GM18868 (cell line): ENCODE measurements around the gene RCVRN.
"Not testable (repeated sequence)": the region's sequence is repeated elsewhere in the genome, so short reads cannot be mapped to it uniquely, and the experiment has no call there.

Experiments used
- ATAC-seq: cut with Tn5 transposase; IDR thresholded peaks from one replicate; pipeline ENCODE4 v1.9.1; 2021; ENCODE audit warnings: mild to moderate bottlenecking, moderate library complexity; ENCODE audit not compliant: unreplicated experiment

RCVRN gene

GRCh38 chr17:9922012-9922848 is 17.2 kb upstream of the RCVRN start:
- no peak for ATAC-seq

- not testable (repeated sequence) for ATAC-seq
Observed at GRCh38 chr17:9921216-9921615, 16.1 kb upstream of the RCVRN start.

- no peak for ATAC-seq
Observed at GRCh38 chr17:9918804-9919352, 13.8 kb upstream of the RCVRN start.

- ATAC-seq = no peak
Observed at GRCh38 chr17:9918352-9918751, 13.3 kb upstream of the RCVRN start.

GRCh38 chr17:9917801-9918200 is 12.7 kb upstream of the RCVRN start:
- ATAC-seq = no peak

- ATAC-seq = no peak
Observed at GRCh38 chr17:9917131-9917530, 12.1 kb upstream of the RCVRN start.

DNA sequence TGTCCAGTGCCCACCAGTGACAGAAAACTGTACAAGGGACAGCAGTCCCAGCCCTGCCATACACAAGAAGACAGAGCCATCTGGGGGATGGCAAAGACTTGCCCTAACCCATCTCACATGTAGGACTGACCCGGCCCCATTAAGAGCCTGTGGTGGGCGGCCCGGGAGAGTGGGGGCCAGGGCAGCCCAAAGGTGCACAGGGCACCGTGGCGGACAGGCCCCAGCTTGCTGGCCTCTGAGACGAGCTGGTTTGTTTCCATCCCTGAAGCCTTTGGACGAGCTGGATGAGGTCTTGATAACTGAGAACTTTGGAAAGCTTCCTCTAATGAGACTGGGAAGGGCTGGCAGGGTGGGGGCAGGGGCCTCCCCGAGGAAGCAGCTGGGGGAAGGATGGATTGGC is 11.0 kb upstream of the RCVRN start:
- ATAC-seq = no peak

DNA sequence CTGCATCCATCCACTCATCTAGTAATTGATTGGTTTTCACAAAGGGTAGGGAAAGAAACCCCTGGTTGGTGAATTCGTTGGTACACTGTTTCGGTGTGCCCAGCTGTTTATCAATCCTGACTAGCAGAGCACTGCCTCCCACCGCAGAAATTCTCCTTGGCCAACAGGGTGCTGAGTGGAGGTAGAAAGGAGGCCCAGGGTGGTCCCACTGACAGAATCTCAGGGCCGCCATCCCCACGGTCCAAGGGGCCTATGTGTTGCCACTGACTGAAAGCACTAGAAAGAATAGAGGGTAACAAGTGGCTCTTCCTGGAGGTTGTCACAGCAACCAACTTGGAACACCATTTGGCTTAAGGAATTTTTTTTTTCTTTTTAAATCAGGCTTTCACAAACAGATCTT is 8.4 kb upstream of the RCVRN start:
- ATAC-seq = no peak

DNA sequence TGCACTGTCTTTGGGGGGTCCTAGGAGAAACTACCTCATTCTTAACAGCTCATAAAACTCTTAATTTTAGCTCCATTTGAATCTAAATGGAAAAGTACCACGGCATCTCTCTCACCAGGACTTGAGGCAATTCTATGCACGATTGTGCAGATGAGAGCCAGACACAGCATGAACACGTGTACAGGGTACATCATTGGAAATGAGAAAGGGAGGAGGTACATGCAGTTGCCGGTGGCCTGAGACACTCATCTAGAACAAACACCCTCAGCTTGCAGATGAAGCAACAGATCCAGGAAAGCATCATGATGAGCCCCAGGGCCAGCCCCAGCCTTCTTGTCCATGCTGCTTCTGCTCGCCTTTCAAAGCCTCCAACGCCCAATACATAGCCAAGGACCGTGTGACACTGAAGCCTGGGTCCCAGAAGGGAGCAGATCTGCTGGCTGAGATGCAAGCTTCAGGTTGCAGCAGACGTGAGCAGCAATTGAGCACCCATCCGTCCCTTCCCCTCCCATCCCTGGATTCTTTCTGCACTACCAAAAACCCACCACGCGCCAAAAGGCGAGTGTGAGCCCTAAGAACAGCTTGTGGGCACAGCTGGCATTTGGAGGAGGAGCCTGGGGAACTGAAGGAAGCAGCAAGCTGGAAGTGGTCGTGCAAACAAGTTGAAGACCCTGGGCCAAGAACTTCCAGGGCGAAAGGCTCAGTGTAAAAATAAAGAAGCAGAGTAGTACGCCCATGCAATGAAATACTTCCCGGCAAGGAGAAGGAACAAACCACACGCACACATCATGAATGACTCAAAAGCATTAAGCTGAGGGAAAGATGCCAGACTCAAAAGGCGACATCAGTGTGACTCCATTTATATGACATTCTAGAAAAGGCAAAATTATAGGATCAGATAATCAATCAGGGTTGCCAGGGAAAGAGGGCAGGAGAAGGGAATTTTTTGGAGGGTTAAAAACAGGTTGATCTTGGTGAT is 7.3 kb upstream of the RCVRN start:
- ATAC-seq = no peak

DNA sequence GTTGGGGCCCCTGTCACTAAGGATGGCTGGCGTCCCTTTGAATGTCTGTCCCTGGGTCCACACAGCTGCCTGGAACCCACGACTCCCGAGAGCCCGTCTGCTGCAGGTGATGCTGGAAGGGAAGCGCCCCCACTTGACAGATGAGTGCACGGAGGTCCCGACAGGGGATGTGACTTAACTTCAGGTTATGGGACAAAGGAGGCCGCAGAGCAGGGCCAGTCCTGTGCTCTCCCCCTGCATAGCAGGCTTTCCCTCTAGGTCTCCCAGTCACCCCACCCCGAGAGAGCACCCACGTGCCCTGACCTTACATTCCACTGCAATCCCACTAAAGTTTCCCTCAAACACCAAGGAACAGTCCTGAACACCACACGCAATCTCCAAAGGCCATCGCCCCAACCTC is 6.0 kb upstream of the RCVRN start:
- ATAC-seq = no peak

GRCh38 chr17:9908649-9909042 is 3.6 kb upstream of the RCVRN start:
- ATAC-seq = no peak

DNA sequence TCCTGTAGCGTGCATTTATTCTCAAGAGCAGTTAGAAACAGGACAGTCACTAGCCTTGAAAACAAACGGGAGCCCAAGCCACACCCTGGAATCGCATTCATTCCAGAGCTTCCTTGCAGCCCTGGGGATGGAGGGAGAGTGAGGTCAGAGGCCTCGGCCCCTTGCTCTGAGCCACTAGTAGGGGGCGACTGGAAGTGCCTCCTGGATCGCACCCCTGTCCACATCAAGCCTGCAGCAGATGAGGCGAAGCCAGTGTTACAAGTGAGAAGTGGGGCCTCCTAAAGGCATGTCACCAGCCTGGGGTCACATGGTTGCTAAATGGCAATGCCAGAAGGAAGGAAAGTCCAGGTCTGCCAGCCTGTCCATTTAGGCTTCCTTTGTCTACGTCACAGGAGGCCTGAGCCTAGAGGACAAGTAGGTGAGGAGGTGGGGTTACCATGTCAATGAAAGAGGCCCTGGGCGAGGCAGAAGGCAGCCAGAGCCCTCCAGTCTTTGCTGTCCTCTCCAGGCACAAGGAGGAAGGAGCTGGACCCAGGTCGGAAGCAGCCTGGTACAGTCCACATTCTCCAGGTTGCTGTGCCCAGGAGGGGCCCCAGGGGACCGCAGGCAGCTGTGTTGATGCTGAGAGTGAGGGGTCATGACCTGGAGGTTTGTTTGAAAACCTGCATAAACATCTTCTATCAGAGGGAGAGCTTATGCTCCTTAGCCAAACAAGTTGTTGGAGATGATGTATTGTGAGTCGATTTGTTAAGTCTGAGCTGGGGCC is 3.0 kb upstream of the RCVRN start:
- no peak for ATAC-seq

DNA sequence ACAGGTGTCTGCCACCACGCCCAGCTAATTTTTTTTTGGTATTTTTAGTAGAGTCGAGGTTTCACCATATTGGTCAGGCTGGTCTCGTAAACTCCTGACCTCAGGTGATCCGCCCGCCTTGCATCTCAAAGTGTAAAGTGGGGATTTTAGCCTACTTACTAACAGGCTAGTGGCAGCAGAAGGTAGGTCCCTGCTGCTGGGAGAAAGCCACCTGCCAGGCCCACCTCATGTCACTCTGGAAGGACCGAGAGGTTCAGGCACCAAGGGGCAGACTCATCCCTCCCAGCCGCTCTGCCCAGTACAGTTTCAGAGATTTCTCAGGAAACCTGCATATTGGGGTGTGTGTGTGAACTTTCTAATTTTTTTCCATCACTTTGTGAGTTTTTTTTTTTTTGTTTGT is 2.1 kb upstream of the RCVRN start:
- ATAC-seq = no peak

GRCh38 chr17:9906616-9907015 is 1.5 kb upstream of the RCVRN start:
- no peak for ATAC-seq

- peak; percentile 60 for ATAC-seq
Observed at GRCh38 chr17:9905902-9906301, 831 bp upstream of the RCVRN start.

GRCh38 chr17:9904277-9905077 is 594 bp downstream of the RCVRN start:
- no peak for ATAC-seq

DNA sequence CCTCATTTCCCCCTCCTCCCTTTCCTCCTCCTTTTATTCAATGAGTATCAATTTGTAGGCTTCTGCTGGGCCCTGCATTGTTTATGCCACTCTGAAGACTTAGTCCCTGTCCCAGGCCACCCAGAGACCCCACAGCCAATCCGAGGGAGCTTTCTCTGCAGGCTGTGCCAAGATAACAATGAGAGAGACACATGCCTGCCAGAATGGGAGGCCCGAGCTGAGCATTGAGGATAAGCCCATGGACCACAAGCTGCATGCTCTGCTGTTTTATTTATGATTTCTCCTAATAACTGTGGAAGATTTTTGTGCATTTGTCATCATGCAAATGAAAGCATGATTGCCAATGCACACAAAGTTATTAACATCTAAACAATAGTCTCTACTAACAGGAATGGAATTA is 3.0 kb downstream of the RCVRN start:
- no peak for ATAC-seq

GRCh38 chr17:9900784-9901183 is 4.3 kb downstream of the RCVRN start:
- ATAC-seq = no peak

- no peak for ATAC-seq
Observed at GRCh38 chr17:9900044-9900594, 5.0 kb downstream of the RCVRN start.
